ENCODE measurements around the gene DYRK1A. TPM values are rescaled to one million over a fixed set of nuclear protein-coding genes. Genes with fewer than 3 reads are reported as not detected.

Gene DYRK1A
- total RNA-seq, 2 experiments from 2014 or later, result 85.6 to 108 TPM

DNA sequence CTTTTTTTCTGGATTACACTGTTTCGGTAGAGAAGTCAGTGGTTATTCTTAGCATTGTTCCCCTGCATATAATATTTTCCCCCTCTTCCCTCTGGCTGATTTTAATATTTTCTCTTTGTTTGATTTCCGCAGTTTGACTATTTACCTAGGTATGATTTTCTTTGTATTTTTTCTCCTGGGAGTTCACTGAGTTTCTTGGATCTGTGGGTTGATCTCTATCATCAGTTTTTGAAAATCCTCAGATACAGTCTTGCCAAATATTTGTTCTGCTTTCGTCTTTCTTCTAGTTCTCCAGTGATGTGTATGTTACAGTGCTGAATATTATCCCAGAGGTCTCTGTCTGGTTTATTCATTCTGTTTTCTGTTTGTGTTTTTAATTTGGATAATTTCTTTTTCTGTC, 136.4 kb downstream of the DYRK1A start:
- no peak for DNase-seq
- Mint-ChIP-seq H3K9me3 (no peaks in the 10 kb centered on the region), H3K4me1 (peaks cover 12% of the 10 kb centered on the region), H3K4me3 (no peak overlapping the region), H3K27ac (no peak overlapping the region), H3K36me3 (ENCODE audit: low read depth) (peaks cover 57% of the 10 kb centered on the region), H3K27me3 (no peaks in the 10 kb centered on the region)
- POLR2A ChIA-PET, result no interaction called here
- CTCF ChIA-PET, result interaction anchor here (0.7 kb wide), 1 partner anchor 28 kb away, joined by 3 read pairs; no protein-coding TSS in a partner anchor

DNA sequence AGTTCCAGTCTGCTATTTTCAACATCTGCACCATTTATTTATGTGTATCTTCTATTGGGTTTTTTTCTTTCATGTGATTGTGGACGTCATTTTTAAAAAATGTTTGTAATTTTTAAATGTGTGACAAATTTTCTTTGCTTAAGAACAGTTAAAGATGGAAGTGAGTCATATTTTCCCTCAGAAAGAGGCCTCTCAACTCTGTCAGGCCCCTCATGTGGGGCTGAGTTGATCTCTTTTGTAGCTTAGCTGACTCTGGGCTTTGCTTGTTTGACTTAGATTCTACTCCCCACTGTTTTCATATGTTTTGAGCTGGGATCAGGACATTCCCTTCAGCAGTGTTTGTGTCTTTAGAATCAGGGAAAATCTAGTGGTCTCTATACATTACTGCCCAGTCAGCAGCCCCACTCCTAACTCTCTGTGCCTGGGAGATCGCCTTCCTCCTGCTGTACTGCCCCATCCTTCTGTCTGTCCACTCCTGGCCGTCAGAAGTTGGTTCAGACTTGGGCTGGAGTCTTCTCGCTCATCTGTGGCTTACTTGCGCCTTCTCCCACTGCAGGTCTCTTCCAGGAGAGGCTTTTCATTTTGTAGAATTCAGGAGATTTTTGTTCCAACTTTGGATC, 137.4 kb downstream of the DYRK1A start:
- DNase-seq, result no peak
- Mint-ChIP-seq H3K27me3 (no peaks in the 10 kb centered on the region), H3K4me1 (peaks cover 12% of the 10 kb centered on the region), H3K4me3 (no peak overlapping the region), H3K36me3 (ENCODE audit: low read depth) (peaks cover 47% of the 10 kb centered on the region), H3K27ac (no peak overlapping the region), H3K9me3 (no peaks in the 10 kb centered on the region)
- POLR2A ChIA-PET, result interaction anchor here (0.6 kb wide), 1 partner anchor 22 kb away, joined by 4 read pairs; no protein-coding TSS in a partner anchor
- CTCF ChIA-PET, result no interaction called here

GRCh38 chr21:37505963-37506362, 139.4 kb downstream of the DYRK1A start:
- Mint-ChIP-seq H3K27me3 (no peaks in the 10 kb centered on the region), H3K36me3 (ENCODE audit: low read depth) (peaks cover 58% of the 10 kb centered on the region), H3K9me3 (no peaks in the 10 kb centered on the region), H3K4me1 (peaks cover 12% of the 10 kb centered on the region), H3K27ac (no peak overlapping the region), H3K4me3 (no peak overlapping the region)
- DNase-seq, result no peak
- POLR2A ChIA-PET, result no interaction called here
- CTCF ChIA-PET, result no interaction called here

DNA sequence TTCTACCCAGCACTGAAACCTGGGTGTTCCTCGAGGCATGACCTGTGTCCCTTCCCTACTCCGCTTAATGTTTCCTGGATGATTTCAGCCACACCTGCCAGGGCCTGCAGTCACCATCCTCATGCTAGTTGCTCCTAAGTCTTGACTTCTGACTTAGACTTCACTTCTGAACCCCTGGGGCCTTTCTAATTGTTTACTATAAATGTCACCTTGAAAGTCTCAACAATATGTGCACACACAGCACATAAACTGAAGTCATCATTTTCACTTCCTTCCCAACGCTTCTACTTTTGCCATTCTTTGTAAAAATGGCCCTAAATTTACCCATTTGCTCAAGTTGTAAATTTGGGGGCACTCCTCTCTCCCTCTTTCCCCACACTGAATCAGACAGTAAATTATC, 141.1 kb downstream of the DYRK1A start:
- ChIA-PET POLR2A (interaction anchor here (1.0 kb wide), 1 partner anchor 37 kb away, joined by 3 read pairs; no protein-coding TSS in a partner anchor), CTCF (no interaction called here)
- H3K36me3 Mint-ChIP-seq (ENCODE audit: low read depth), result peaks cover 63% of the 10 kb centered on the region
- H3K27me3 Mint-ChIP-seq, result no peaks in the 10 kb centered on the region
- DNase-seq, result no peak
- H3K9me3 Mint-ChIP-seq, result no peaks in the 10 kb centered on the region
- H3K27ac Mint-ChIP-seq, result no peak overlapping the region
- H3K4me3 Mint-ChIP-seq, result no peak overlapping the region
- peaks cover 16% of the 10 kb centered on the region for H3K4me1 Mint-ChIP-seq

- Mint-ChIP-seq H3K27me3 (no peaks in the 10 kb centered on the region), H3K9me3 (no peaks in the 10 kb centered on the region), H3K27ac (no peak overlapping the region), H3K4me3 (no peak overlapping the region), H3K36me3 (ENCODE audit: low read depth) (peaks cover 62% of the 10 kb centered on the region), H3K4me1 (peaks cover 10% of the 10 kb centered on the region)
- CTCF ChIA-PET, result no interaction called here
- POLR2A ChIA-PET, result interaction anchor here (1.0 kb wide), 1 partner anchor 37 kb away, joined by 3 read pairs; no protein-coding TSS in a partner anchor
- DNase-seq, result no peak
These were observed 141.8 kb downstream of the DYRK1A start for GRCh38 chr21:37508341-37508740.

DNA sequence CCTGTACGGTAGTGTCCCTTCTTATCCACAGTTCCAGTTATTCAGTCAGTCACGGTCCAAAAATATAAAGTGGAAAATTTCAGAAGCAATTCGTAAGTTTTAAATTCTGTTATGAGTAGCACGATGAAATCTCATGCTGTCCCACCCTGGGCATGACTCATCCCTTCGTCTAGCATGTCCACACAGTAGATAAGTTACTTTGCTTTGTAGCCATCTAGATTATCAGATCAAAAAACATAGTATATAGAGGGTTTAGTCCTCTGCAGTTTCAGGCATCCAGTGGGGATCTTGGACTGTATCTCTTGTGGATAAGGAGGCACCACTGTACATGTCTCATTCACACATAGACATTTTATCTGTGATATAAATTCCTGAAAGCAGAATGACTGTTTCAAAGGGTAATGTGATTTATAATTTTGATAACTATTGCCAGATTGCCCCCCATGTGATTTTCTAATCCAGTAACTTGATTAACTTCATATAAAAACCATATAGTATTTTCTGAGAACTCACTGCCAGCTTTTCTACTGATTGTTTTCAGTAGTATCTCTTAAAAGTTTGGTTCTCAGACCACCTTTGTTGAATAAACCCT, 143.3 kb downstream of the DYRK1A start:
- Mint-ChIP-seq H3K27ac (no peak overlapping the region), H3K9me3 (no peaks in the 10 kb centered on the region), H3K4me1 (peaks cover 8% of the 10 kb centered on the region), H3K36me3 (ENCODE audit: low read depth) (peaks cover 65% of the 10 kb centered on the region), H3K27me3 (no peaks in the 10 kb centered on the region), H3K4me3 (no peak overlapping the region)
- POLR2A ChIA-PET, result no interaction called here
- CTCF ChIA-PET, result interaction anchor here (0.8 kb wide), 1 partner anchor 29 kb away, joined by 3 read pairs; no protein-coding TSS in a partner anchor
- DNase-seq, result no peak

- Mint-ChIP-seq H3K4me1 (peaks cover 8% of the 10 kb centered on the region), H3K27ac (peak overlapping the region; percentile 15), H3K4me3 (no peak overlapping the region), H3K9me3 (no peaks in the 10 kb centered on the region), H3K36me3 (ENCODE audit: low read depth) (peaks cover 64% of the 10 kb centered on the region), H3K27me3 (no peaks in the 10 kb centered on the region)
- DNase-seq, result no peak
- ChIA-PET POLR2A (interaction anchor here (0.7 kb wide), 1 partner anchor 1123 kb away, joined by 3 read pairs; no protein-coding TSS in a partner anchor), CTCF (interaction anchor here (1.8 kb wide), 1 partner anchor 14 kb away, joined by 5 read pairs; no protein-coding TSS in a partner anchor)
These were observed 145.3 kb downstream of the DYRK1A start for GRCh38 chr21:37511848-37512247.

DNA sequence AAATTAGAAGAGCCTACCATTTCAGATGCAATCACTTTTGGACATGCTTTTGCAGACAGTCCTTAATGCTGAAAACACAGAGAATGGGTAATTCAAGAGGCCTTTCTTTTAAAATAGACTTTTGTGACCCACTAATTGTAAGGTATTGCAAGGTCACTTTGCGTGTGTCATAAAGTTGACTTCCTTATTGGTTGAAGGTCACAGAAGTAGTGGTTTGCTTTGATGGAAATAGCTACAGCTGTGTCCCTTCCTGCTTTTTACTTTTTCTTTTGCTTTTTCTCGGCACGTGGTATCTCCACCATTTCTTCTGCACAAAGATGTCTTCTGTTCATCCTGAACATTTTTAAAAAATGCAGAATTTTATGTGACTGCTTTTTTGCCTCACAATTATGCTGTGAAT, 146.8 kb downstream of the DYRK1A start:
- Mint-ChIP-seq H3K36me3 (ENCODE audit: low read depth) (peaks cover 78% of the 10 kb centered on the region), H3K4me3 (no peak overlapping the region), H3K4me1 (peaks cover 10% of the 10 kb centered on the region), H3K27me3 (no peaks in the 10 kb centered on the region), H3K27ac (no peak overlapping the region), H3K9me3 (no peaks in the 10 kb centered on the region)
- ChIA-PET POLR2A (no interaction called here), CTCF (no interaction called here)
- no peak for DNase-seq

- peaks cover 76% of the 10 kb centered on the region for H3K36me3 Mint-ChIP-seq (ENCODE audit: low read depth)
- H3K27me3 Mint-ChIP-seq, result no peaks in the 10 kb centered on the region
- no peaks in the 10 kb centered on the region for H3K9me3 Mint-ChIP-seq
- POLR2A ChIA-PET, result no interaction called here
- no peak for DNase-seq
- H3K27ac Mint-ChIP-seq, result no peak overlapping the region
- CTCF ChIA-PET, result no interaction called here
- H3K4me1 Mint-ChIP-seq, result peaks cover 10% of the 10 kb centered on the region
- H3K4me3 Mint-ChIP-seq, result no peak overlapping the region
These were observed 147.6 kb downstream of the DYRK1A start for GRCh38 chr21:37514038-37514667.

DNA sequence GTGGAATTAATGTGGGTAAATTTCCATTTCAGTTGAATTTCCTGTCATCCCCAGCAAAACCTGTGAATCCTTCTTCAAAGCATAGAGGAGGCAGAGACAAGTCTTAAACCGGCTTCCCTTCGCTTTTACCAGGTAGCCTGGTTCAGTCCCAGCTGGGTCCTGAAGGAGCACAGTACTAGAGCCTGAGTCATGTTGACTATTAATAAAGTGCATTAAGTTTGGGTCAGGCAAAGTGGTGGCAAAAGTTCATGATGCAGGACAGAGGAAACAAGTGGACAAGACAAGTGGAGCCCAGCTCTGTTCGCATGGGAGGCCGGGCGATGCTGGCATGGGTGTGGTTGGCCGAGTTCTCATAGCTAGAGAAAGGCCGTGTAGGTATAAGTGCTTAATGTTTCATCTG, 150.4 kb downstream of the DYRK1A start:
- H3K27ac Mint-ChIP-seq, result no peak overlapping the region
- ChIA-PET POLR2A (interaction anchor here (0.6 kb wide), 1 partner anchor 9 kb away, joined by 3 read pairs; no protein-coding TSS in a partner anchor), CTCF (interaction anchor here (1.2 to 1.4 kb wide), 2 partner anchors 47 to 48 kb away, joined by 3 to 4 read pairs; no protein-coding TSS in a partner anchor)
- H3K4me1 Mint-ChIP-seq, result peaks cover 7% of the 10 kb centered on the region
- DNase-seq, result no peak
- no peaks in the 10 kb centered on the region for H3K27me3 Mint-ChIP-seq
- no peaks in the 10 kb centered on the region for H3K9me3 Mint-ChIP-seq
- peaks cover 50% of the 10 kb centered on the region for H3K36me3 Mint-ChIP-seq (ENCODE audit: low read depth)
- no peak overlapping the region for H3K4me3 Mint-ChIP-seq

DNA sequence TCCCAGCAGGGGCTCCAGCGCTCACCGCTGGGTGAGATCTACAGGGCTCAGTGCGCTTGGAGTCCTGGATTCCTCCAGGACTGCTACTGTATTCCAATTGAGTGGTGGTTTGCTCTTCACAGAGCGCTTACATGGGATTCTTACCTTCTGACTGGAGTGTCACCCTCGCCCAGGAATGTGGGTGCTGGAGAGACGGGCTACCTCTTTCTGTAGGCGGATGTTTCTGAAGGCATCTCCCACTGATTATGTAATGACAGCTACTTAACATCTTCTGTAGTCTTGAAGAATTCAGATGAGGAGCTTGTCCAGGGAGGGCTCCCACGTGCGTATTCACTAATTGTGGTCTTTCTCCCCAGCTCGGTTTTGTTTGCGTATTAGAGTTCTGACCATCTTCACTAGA, 154.2 kb downstream of the DYRK1A start:
- peaks cover 4% of the 10 kb centered on the region for H3K4me1 Mint-ChIP-seq
- POLR2A ChIA-PET, result no interaction called here
- no peak for DNase-seq
- H3K36me3 Mint-ChIP-seq (ENCODE audit: low read depth), result peaks cover 21% of the 10 kb centered on the region
- no peaks in the 10 kb centered on the region for H3K9me3 Mint-ChIP-seq
- no peak overlapping the region for H3K27ac Mint-ChIP-seq
- no peak overlapping the region for H3K4me3 Mint-ChIP-seq
- CTCF ChIA-PET, result no interaction called here
- no peaks in the 10 kb centered on the region for H3K27me3 Mint-ChIP-seq

- H3K27me3 Mint-ChIP-seq, result no peaks in the 10 kb centered on the region
- ChIA-PET POLR2A (no interaction called here), CTCF (no interaction called here)
- H3K9me3 Mint-ChIP-seq, result no peaks in the 10 kb centered on the region
- peaks cover 16% of the 10 kb centered on the region for H3K36me3 Mint-ChIP-seq (ENCODE audit: low read depth)
- no peak overlapping the region for H3K27ac Mint-ChIP-seq
- no peak overlapping the region for H3K4me3 Mint-ChIP-seq
- DNase-seq, result no peak
- H3K4me1 Mint-ChIP-seq, result peaks cover 4% of the 10 kb centered on the region
These were observed 155.1 kb downstream of the DYRK1A start for GRCh38 chr21:37521658-37522057.

GRCh38 chr21:37522641-37523295, 156.2 kb downstream of the DYRK1A start:
- ChIA-PET POLR2A (no interaction called here), CTCF (no interaction called here)
- DNase-seq, result no peak
- Mint-ChIP-seq H3K36me3 (ENCODE audit: low read depth) (peaks cover 5% of the 10 kb centered on the region), H3K9me3 (no peaks in the 10 kb centered on the region), H3K27me3 (no peaks in the 10 kb centered on the region), H3K27ac (no peak overlapping the region), H3K4me3 (no peak overlapping the region), H3K4me1 (peaks cover 2% of the 10 kb centered on the region)

Data from activated CD4-positive, alpha-beta T cell treated with anti-CD3 and anti-CD28 coated beads, Interleukin-2, amount 10 ng/mL, durations not matched to agents 7 days and 5 days (primary cell).